Renal cortex interstitium (tissue), 11 donors: ENCODE results near the gene PRKCD. TPM values are rescaled to one million over a fixed set of nuclear protein-coding genes. Genes with fewer than 3 reads are reported as not detected.
"Not testable (repeated sequence)": the region's sequence is repeated elsewhere in the genome, so short reads cannot be mapped to it uniquely, and the experiment has no call there.

Experiments used
- DNase-seq, 11 donors: peaks; one replicate each; pipeline ENCODE4 v3.0.0-alpha.2; 2013; ENCODE audit warnings: low read depth in 9 of 11, low spot score in 4 of 11; ENCODE audit errors: extremely low read depth in 1 of 11
- polyA plus RNA-seq, 3 donors: library from polyadenylated mRNA; unstranded; fragments of 120-200 nt; gene quantifications; one replicate each; pipeline ENCODE4 v1.2.1, GENCODE V29; 2013; ENCODE audit not compliant: insufficient read length in 3 of 3

The PRKCD gene
- polyA plus RNA-seq, 3 donors = 17.2 to 20.5 (median 20.4) TPM

DNA sequence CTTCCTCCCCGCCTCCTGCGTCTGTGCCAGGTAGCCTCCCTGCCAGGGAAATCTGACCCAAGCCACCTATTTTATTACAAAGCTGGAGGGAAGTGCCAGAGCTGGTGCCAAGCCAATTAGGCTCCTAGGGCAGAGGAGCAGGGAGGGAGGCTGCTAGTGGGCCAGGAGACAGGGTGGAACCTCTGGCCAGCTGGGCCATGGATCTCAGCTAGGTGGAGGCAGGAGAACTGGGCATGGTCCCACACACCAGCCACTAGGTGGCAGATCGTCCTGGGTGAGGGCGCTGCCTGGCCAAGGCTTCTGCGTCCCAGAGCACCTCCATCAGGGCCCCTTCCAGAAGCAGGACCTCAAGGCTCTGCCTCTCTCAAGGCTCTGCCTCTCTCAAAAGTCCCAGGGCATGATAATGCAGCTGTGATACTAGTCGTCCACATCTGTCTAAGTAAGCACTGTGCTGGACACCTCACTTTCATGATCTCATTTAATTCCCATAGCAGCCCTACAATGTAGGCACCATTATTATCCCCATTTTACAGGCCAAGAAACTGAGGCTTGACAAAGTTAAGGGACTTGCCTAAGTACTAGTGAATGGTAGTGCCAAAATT lies 26.3 kb upstream of the PRKCD start:
- peak in 6 of 11 donors; percentile 44 to 58 (median 54) for DNase-seq

- no peak for DNase-seq
Observed at GRCh38 chr3:53137221-53137620, 23.8 kb upstream of the PRKCD start.

DNA sequence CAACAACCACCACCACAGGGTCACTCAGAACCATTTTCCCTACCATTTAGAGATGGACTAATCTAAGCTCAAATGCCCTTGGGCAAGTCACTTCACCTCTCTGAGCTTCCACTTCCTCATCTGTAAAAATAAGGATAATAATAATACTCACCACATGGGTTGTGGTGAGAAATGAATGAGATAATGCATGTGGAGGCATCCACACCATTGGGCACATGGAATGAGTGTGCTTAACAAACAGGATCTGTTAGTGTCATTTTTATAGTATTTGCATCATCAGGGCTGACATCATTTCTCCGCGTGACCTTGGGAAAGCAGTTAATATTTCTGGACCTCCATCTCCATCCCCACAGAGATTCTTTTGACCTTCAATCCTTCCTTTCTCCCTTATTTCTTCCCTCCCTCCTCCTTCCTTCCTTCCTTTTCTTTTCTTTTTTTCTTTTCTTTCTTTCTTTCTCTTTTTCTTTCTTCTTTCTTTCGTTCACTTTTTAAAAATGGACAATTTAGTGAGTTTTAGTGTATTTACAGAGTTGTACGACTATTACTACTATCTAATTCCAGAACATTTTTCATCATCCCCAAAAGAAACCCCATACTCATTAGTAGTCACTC lies 23.1 kb upstream of the PRKCD start:
- DNase-seq = no peak

GRCh38 chr3:53139906-53140846 lies 20.8 kb upstream of the PRKCD start:
- DNase-seq = no peak

GRCh38 chr3:53140847-53141845 lies 19.9 kb upstream of the PRKCD start:
- DNase-seq = no peak

GRCh38 chr3:53142986-53143385 lies 18.0 kb upstream of the PRKCD start:
- DNase-seq = no peak

DNA sequence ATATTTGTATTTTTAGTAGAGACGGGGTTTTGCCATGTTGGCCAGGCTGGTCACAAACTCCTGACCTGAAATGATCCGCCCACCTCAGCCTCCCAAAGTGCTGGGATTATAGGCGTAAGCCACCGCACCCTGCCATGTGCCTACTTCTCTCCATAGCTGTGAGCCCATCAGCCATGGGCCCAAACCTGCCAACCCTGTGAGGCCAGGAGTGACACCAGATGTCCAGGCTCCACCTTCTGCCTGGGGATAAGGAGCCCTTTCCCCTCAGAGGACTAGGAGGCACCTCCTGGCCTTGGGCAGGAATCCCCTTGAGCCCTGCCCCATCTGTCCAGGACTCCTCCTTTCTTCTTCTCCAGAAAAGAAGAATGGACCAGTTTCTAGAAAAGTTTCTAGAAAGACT lies 16.6 kb upstream of the PRKCD start:
- no peak for DNase-seq

GRCh38 chr3:53144862-53145712 lies 15.9 kb upstream of the PRKCD start:
- no peak for DNase-seq

DNA sequence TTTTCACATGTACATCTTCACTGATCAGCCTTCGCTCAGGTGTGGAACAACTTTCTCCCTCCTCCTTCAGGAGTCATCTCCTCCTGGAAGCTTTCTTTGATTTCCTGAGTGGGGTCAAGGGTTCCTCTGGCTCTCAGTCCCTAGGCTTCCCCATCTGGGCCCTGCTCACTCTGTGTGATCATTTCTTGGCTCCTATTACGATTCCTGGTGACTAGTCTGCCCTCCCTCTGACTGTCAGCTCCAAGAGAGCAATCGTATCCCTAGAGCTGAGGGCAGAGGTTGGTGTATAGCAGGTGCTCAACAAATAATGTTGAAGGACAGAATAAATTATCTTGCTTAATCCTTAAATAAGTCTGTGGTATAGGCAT lies 15.3 kb upstream of the PRKCD start:
- DNase-seq = no peak

GRCh38 chr3:53146319-53146891 lies 14.6 kb upstream of the PRKCD start:
- no peak for DNase-seq

DNA sequence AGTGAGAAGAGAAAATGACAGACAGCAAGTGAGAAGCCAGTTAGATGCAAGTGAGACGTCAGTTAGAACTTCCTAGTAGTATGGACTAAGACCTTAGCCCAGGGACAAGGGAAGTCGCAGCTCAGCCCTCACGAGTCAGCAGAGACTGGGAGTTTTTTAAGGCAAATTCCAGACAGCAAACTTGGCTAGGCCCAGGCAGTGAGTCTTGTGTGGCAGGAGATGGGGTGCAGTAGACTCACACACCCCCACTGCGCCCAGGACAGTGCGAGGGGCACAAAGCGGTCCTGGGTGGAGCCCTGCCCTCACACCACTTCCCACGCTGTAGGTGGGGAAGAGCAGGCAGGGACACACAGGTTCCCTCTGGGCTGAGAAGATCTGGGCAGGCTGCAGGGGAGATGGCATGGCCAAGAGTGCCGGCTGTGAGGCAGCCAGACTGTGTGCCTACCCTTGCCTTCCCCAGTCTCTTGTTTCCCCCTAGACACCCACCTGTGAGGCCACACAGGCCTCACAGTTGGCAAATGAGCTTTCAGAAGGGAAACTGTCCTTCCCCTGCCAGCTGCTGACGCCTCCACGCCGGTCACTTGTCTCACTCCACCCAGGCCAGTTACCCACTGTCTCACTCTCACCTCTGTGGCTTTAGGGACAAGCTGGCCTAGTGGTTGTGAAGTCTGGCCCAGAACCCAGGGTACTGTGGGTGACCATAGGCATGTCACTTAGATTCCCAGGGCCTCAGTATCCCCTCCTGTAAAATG lies 13.7 kb upstream of the PRKCD start:
- DNase-seq = no peak

GRCh38 chr3:53147903-53148400 lies 13.1 kb upstream of the PRKCD start:
- no peak for DNase-seq

- DNase-seq = no peak
Observed at GRCh38 chr3:53149006-53149690, 11.9 kb upstream of the PRKCD start.

DNA sequence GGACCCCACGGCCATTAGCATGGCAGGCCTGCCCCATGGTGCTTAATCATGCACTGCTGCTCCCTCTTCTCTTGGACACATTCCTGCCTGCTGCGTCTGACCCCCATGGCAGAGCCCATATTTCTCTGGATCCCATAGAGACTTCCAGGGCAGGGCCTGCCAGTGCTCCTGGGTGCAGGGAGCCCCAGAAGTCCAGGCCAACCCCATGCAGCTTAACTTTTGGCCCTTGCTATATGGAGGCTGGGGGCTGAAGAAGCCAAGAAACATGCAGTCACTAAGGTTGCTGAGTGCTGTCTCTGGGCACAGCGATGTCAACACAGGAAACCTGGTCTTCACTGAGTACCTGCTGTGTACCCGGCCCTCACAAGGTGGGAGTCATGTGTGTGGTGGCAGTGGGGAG lies 11.3 kb upstream of the PRKCD start:
- DNase-seq = no peak

- DNase-seq = no peak
Observed at GRCh38 chr3:53150247-53151085, 10.5 kb upstream of the PRKCD start.

DNA sequence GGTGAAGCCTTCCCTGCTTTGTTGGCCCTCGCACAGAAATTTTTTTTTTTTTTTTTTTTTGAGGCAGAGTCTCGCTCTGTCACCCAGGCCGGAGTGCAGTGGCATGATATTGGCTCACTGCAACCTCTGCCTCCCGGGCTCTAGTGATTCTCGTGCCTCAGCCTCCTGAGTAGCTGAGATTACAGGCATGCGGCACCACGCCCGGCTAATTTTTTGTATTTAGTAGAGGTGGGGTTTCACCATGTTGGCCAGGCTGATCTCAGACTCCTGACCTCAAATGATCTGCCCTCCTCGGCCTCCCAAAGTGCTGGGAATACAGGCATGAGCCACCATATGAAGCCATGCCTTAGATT lies 9.9 kb upstream of the PRKCD start:
- not testable (repeated sequence) for DNase-seq
